K562 (cell line): ENCODE measurements around the gene HIPK2. TPM values are rescaled to one million over a fixed set of nuclear protein-coding genes. Genes with fewer than 3 reads are reported as not detected.

ENCODE experiments used
- ATAC-seq: fragments of 200-7000 bp; cut with Tn5 transposase; 3 replicates; pipeline ENCODE4 v1.9.1; 2020; ENCODE audit warnings: moderate library complexity
- BruUV-seq: library from RNA; stranded (reverse); fragments of 400-500 nt; replicated peaks from 2 replicates; lab custom pipeline; 2021; lab: Mats Ljungman, UMichigan
- CTCF ChIA-PET: fragments of 300-600 bp; formaldehyde crosslinking; extraction: SDS; loops from one replicate; lab custom pipeline; 2021; ENCODE audit warnings: low intra/inter-chr PET ratio; lab: Yijun Ruan, JAX
- POLR2A ChIA-PET: fragments of 300-600, 350-650 bp; sonication (Branson Sonifier 250); formaldehyde crosslinking; extraction: SDS; loops from one replicate; lab custom pipeline; 2021; ENCODE audit warnings: antibody characterized with exemption, inconsistent platforms; lab: Yijun Ruan, JAX
- DNase-seq, 4 experiments: peaks; one replicate each; pipeline versions ENCODE4 v3.0.0 to v3.0.0-alpha.2; 2011 to 2018; ENCODE audit warnings: low spot score in 3 of 4, mixed read lengths in 3 of 4; ENCODE audit errors: extremely low read depth in 1 of 4
- FAIRE-seq: peaks from 2 replicates; lab custom pipeline; 2011; peaks lifted over from hg19 to GRCh38; lab: Jason Lieb, UNC
- H2AFZ ChIP-seq: 2 replicates; pipeline ENCODE4 v1.6.0; 2011; ENCODE audit warnings: low read depth, low read length, control low read depth, inconsistent platforms
- H3K27ac ChIP-seq: fragments of 200-600 bp; 3 replicates; pipeline ENCODE4 v1.8.0; 2011; ENCODE audit warnings: low read depth, mild to moderate bottlenecking, control low read depth, inconsistent platforms, low read length, moderate library complexity, mixed read lengths; ENCODE audit errors: extremely low read depth
- H3K27me3 ChIP-seq, 2 experiments: fragments of 300-600 bp in 1 of 2; 2 replicates in 1 of 2; 3 replicates in 1 of 2; pipeline versions ENCODE4 v1.6.0 to v1.8.0; 2011; ENCODE audit warnings: inconsistent platforms in 2 of 2, low read length in 2 of 2, mild to moderate bottlenecking in 1 of 2, mixed read lengths in 1 of 2, moderate library complexity in 1 of 2; ENCODE audit not compliant: control insufficient read depth in 2 of 2, insufficient read depth in 2 of 2
- H3K36me3 ChIP-seq: fragments of 300-600 bp; 3 replicates; pipeline ENCODE4 v1.8.0; 2011; ENCODE audit warnings: mild to moderate bottlenecking, low read length, inconsistent platforms; ENCODE audit not compliant: control insufficient read depth, insufficient read depth
- H3K4me1 ChIP-seq, 2 experiments: fragments of 200-600 bp in 1 of 2; replicated peaks in 1 of 2; 2 replicates in 1 of 2; 3 replicates in 1 of 2; pipeline versions ENCODE4 v1.5.1 to v1.8.0; 2011; ENCODE audit warnings: inconsistent platforms in 2 of 2, low read length in 2 of 2, mild to moderate bottlenecking in 1 of 2, mixed read lengths in 1 of 2, moderate library complexity in 1 of 2; ENCODE audit not compliant: control insufficient read depth in 2 of 2, insufficient read depth in 2 of 2
- H3K4me2 ChIP-seq: 2 replicates; pipeline ENCODE4 v1.6.1; 2011; ENCODE audit warnings: low read length, control low read depth, inconsistent platforms, mixed read lengths; ENCODE audit not compliant: insufficient read depth
- H3K4me3 ChIP-seq: fragments of 200-600 bp; sonication (generic), shearing (Covaris generic); 2 replicates; pipeline ENCODE4 v1.5.1; 2016; ENCODE audit warnings: control low read depth, inconsistent platforms
- H3K79me2 ChIP-seq: fragments of 200-600 bp; 3 replicates; pipeline ENCODE4 v1.8.0; 2011; ENCODE audit warnings: low read length, inconsistent platforms; ENCODE audit not compliant: control insufficient read depth, insufficient read depth
- H3K9ac ChIP-seq, 2 experiments: 2 replicates each; pipeline versions ENCODE4 v1.6.0 to v1.6.1; 2011; ENCODE audit warnings: low read depth in 2 of 2, low read length in 2 of 2, control low read depth in 1 of 2, inconsistent platforms in 1 of 2, mild to moderate bottlenecking in 1 of 2, mixed read lengths in 1 of 2; ENCODE audit not compliant: insufficient read depth in 1 of 2
- H3K9me1 ChIP-seq: one replicate; pipeline ENCODE4 v1.6.0; 2011; ENCODE audit warnings: inconsistent platforms, mild to moderate bottlenecking, low read length, moderate library complexity; ENCODE audit not compliant: control insufficient read depth, insufficient read depth
- H3K9me3 ChIP-seq: replicated peaks from 2 replicates; pipeline ENCODE4 v1.5.1; 2011; ENCODE audit warnings: low read depth, low read length, inconsistent platforms; ENCODE audit not compliant: control insufficient read depth, insufficient read depth
- H4K20me1 ChIP-seq: replicated peaks from 2 replicates; pipeline ENCODE4 v1.6.1; 2011; ENCODE audit warnings: low read length, inconsistent platforms, mixed read lengths; ENCODE audit not compliant: control insufficient read depth, insufficient read depth
- FOSL1 ChIP-seq: fragments of 200-800 bp; sonication (Bioruptor generic); conservative IDR thresholded peaks from 2 replicates; pipeline ENCODE4 v1.6.1; 2016; ENCODE audit warnings: missing genetic modification characterization, missing compliant biosample characterization
- HNRNPK ChIP-seq: fragments of 200-400 bp; formaldehyde crosslinking; IDR thresholded peaks from one replicate; pipeline ENCODE4 v1.6.1; 2018; ENCODE audit warnings: mild to moderate bottlenecking, low read depth, low read length; ENCODE audit not compliant: poor library complexity, severe bottlenecking
- ZKSCAN1 ChIP-seq: fragments of 150-350 bp; IDR thresholded peaks from 2 replicates; pipeline ENCODE4 v1.6.1; 2016; ENCODE audit warnings: low read depth, low read length
- WGBS: fragments of 100-300 bp; shearing (Covaris generic); methylation state at CpG from one replicate; pipeline ENCODE4 v1.1.6; 2016; ENCODE audit warnings: low coverage, mixed read lengths; ENCODE audit not compliant: insufficient coverage; ENCODE audit errors: missing lambda C conversion rate; 5-methylcytosine and 5-hydroxymethylcytosine counted together
- in situ Hi-C: fragments of 300-500 bp; cut with MboI; formaldehyde crosslinking; loops from 4 replicates; pipeline ENCODE4 v1.15.0; 2018; ENCODE audit warnings: inconsistent platforms, mixed read lengths
- intact Hi-C: fragments of 100-400 bp; cut with micrococcal nuclease; formaldehyde crosslinking; loops from 2 replicates; pipeline ENCODE4 v1.14.2; 2022
- polyA plus RNA-seq, 8 experiments: library from polyadenylated mRNA; depleted of rRNA in 4 of 8; stranded (reverse) in 5 of 8; unstranded in 3 of 8; fragments of >200 nt; fragmentation: Nextera tagmentation in 2 of 8; fragmentation: Illumina TruSeq in 1 of 8; extraction: Ambion mirVana in 2 of 8; extraction: Trizol in 1 of 8; gene quantifications; 2 replicates each; pipeline versions ENCODE4 v1.2.1 to v1.2.3, GENCODE V29; 2011 to 2014; ENCODE audit warnings: inconsistent platforms in 1 of 8, missing spikeins in 1 of 8
- total RNA-seq, 7 experiments: library from RNA; depleted of rRNA in 6 of 7; stranded (reverse); fragments of >200 nt in 6 of 7; fragmentation: Illumina TruSeq in 2 of 7; extraction: Trizol in 2 of 7; gene quantifications; 2 replicates each; pipeline versions ENCODE4 v1.2.1 to v1.2.3, GENCODE V29; 2011 to 2021; ENCODE audit warnings: low replicate concordance in 1 of 7

Gene HIPK2
- total and polyA plus RNA-seq, 9 of the 15 experiments (the other 6 are each of a cell fraction or from before 2014, with no cell fraction given), result 0.69 to 19.8 (median 5.1) TPM

- Histone ChIP-seq H3K4me3 (no peak overlapping the region), H4K20me1 (peaks cover 9% of the 10 kb centered on the region), H3K27ac (no peak overlapping the region), H2AFZ (no peak overlapping the region), H3K4me1 (peaks cover 5 to 6% of the 10 kb centered on the region in 2 experiments; a peak in 4 of 5 replicates), H3K27me3 (no peaks in the 10 kb centered on the region), H3K4me2 (no peak overlapping the region), H3K9ac (no peak overlapping the region), H3K9me3 (no peaks in the 10 kb centered on the region), H3K36me3 (peaks cover 3% of the 10 kb centered on the region), H3K9me1 (peaks cover 6% of the 10 kb centered on the region), H3K79me2 (no peaks in the 10 kb centered on the region)
- BruUV-seq, result no TSS peak
- ATAC-seq, result no peak
- no peak for DNase-seq
- intact Hi-C loops (loop anchor here (2.0 kb wide), 1 partner anchor 54 kb away; no protein-coding TSS in a partner anchor), in situ Hi-C loops (no loop called here)
- 52% methylated on average over 16 of the region's 16 CpGs for WGBS
- no peak for FAIRE-seq
- POLR2A ChIA-PET, result interaction anchor here (1.0 to 1.2 kb wide), 2 partner anchors 9 to 15 kb away, joined by 3 to 5 read pairs; no protein-coding TSS in a partner anchor
- no peak for TF ChIP-seq HNRNPK
- peak; percentile 18; the same call in 1 of the 2 replicates for TF ChIP-seq FOSL1 (tag)
- peak; percentile 62; the same call in 1 of the 2 replicates for TF ChIP-seq ZKSCAN1
- CTCF ChIA-PET, result no interaction called here
Observed at GRCh38 chr7:139700505-139701235, 77.1 kb downstream of the HIPK2 start.
